HG03108 (cell line): ENCODE measurements around the gene MAP2K5.
"Not testable (repeated sequence)": the region's sequence is repeated elsewhere in the genome, so short reads cannot be mapped to it uniquely, and the experiment has no call there.

ENCODE experiments used
- ATAC-seq: cut with Tn5 transposase; IDR thresholded peaks from one replicate; pipeline ENCODE4 v1.9.1; 2021; ENCODE audit warnings: moderate library complexity; ENCODE audit not compliant: unreplicated experiment

The MAP2K5 gene

DNA sequence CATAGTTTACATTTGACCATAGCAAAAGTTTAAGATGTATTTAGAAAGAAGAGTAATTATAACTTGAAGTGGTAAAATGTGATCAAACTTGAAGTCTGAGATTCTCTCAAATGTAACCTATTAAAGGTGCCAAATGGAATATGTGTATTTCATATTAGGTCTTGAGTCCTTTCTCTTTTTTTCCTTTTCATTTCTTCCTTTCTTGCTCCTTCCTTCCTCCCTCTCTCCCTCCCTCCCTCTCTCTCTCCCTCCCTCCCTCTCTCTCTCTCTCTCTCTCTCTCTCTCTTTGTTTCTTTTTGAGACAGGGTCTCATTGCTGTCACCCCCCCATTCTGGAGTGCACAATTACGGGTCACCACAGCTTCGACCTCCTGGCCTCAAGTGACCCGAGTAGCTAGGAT is 47.7 kb downstream of the MAP2K5 start:
- no peak for ATAC-seq

- ATAC-seq: no peak
Observed at GRCh38 chr15:67592245-67592644, 49.7 kb downstream of the MAP2K5 start.

GRCh38 chr15:67593562-67593961 is 51.1 kb downstream of the MAP2K5 start:
- no peak for ATAC-seq

GRCh38 chr15:67594770-67595169 is 52.3 kb downstream of the MAP2K5 start:
- ATAC-seq: no peak

GRCh38 chr15:67595572-67595971 is 53.1 kb downstream of the MAP2K5 start:
- no peak for ATAC-seq

DNA sequence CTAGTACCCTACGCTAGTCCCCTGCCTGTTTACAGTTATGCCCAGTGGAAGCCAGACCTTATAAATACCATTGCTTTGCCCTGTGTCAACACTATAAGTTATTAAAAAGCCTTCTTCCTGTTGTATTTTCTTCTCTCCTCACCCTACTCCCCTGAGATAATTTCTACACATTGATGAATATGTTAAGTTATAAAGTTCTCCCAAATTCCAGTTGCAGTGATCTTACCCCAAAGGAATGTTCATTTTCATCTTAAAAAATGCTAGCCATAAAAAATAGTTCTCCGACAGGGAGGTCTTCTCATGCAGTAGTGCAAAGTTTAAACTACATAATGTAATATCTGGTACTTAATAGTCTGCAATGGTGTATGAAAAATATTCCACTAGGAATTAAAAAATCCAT is 58.6 kb downstream of the MAP2K5 start:
- no peak for ATAC-seq

DNA sequence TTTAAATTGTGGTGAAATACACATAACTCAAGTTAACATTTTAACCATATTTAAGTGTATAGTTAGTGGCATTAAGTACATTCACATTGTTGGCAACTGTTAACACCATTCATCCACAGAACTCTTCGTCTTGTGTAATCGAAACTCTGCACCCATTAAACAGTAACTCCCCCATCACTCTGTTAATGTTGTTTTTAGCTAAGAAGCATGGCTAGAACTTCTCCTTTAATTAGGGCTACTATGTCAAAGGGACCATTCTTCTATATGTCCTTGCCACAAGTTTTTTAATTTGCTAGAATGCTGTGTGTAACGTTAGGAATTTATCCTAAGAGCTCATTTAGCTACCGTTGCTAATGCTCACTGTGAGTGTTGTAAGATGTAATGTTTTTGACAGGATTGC is 60.6 kb downstream of the MAP2K5 start:
- no peak for ATAC-seq

DNA sequence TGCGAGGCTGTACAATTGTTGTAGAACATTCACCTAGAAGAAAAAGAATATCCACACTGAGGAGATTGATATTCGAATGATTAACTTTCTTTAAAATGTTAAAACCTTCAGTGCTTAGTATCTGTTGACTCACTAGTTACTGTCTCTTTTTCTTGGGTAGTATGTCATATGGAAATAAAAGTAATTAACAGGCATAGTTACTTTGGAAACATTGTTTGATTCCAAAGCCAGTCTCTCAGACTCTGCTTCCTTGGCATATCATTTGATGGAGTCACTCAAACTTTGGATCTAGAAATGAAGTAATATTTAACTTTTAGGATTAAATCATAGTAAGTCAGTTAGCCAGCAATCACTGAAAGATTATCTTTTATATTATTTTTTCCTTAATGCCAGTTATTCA is 63.4 kb downstream of the MAP2K5 start:
- no peak for ATAC-seq

- ATAC-seq: no peak
Observed at GRCh38 chr15:67606742-67607141, 64.2 kb downstream of the MAP2K5 start.

DNA sequence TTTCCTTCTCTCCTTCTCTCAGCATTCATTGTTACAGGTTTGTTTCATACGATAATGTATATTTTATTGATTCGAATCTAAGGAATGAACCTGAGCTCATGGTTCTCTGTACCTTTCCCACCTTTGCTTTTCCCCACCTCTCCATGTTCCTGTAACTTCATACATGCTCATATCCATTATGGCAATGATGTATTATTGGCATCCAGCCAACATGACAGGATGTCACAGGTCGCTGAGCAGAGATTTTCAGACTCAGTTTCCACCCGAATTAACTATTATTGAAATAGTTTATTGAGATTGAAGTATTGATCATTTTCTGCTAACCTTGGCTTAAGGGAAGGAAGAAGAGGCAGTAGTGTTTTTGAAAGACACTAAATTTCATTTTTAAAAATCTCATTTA is 64.8 kb downstream of the MAP2K5 start:
- no peak for ATAC-seq

DNA sequence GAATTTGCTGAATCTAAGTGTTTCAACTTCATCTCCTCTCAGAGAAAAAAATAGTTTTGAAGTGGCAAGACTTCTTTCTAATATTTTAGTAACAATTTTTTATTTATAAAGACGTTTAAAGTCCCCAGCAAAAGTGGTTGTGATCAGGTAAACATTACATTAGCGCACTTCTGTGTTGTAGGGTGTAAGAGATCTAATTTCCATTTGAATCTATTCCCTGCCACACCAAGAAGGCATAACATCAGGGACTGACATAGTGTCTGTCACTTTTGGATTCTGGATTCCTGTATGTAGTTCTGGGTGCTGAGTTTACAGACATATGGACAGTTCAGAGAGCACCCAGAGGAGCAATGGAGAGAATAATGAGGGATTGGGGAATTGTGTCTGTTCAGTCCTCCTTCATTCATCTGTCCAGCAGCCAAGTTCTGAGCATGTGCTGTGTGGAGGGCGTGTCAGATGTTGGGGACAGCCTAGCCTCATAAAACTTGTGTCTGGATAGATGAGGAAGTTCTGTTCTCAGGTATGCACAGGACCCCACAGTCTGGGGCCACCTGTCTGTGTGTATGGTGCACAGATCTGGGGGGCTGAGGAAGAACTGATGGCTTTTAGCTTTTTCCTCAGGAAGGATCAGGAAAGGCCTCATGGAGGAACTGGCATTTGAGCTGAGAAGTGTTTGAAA is 65.6 kb downstream of the MAP2K5 start:
- ATAC-seq: no peak

GRCh38 chr15:67608638-67608959 is 66.1 kb downstream of the MAP2K5 start:
- ATAC-seq: no peak

DNA sequence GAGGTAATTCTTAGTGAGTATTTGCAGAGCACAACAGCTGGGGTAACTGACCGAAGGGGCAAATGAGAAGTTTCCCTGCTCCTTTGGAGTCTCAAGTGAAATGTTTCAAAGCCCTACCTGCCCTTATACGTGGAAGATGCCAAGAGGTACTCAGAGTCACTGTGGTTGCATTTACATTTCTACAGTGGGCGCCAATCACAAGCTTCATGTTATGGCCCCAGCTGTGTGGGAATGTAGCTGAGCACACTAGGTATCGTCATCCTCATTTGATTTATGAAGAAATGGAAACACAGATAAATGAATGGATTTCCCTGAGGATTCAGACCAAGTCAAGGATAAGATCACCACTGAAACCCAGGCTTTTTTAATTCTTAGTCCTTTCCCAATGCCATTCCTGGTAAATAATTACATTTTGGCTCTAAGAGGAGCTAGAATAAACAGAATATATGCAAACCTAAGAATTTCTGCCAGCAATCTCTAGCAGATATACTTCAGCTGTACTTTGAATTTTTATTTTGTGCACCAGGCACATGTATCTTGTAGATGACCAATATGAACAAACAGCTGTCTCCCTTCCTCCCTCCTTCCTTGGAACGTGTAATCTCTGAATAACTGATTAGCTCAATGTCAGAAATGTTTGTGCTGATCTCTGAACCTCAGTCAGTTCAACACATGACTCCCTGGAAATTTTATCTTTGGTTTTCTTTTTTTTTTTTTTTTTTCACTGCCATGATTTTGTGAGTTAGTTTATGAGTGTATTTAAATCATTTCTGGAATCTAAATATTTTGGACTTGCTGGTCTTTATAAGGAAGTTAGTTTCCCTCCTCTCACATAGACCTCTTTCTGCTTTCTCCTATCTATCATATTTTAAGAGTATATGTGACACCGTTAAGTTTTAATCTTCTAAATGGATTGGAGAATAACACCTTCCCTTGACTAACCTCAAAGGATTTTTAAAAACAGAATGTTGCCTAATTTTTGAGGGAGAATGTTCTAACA is 69.2 kb downstream of the MAP2K5 start:
- ATAC-seq: no peak

- no peak for ATAC-seq
Observed at GRCh38 chr15:67613211-67613610, 70.7 kb downstream of the MAP2K5 start.

- ATAC-seq: no peak
Observed at GRCh38 chr15:67613708-67614107, 71.2 kb downstream of the MAP2K5 start.

GRCh38 chr15:67615131-67615534 is 72.6 kb downstream of the MAP2K5 start:
- ATAC-seq: not testable (repeated sequence)

DNA sequence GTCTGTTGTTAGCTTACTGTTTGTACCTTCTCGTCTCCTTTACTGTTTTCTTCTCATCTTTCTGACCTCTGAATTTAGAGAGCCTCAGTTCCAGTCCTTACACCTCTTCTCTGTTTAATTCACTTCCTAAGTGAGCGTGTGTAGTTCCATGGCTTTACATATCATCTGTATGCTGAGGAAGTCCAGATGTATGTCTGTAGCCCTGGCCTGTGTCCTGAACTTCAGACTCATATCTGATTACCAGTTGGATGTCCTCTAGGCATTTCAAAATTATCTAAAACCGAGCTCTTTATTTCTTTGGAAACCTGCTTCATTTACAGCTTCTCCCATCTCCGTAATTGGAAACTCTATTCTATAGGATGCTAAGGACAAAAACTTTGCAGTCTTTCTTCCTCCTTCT is 75.8 kb downstream of the MAP2K5 start:
- no peak for ATAC-seq

DNA sequence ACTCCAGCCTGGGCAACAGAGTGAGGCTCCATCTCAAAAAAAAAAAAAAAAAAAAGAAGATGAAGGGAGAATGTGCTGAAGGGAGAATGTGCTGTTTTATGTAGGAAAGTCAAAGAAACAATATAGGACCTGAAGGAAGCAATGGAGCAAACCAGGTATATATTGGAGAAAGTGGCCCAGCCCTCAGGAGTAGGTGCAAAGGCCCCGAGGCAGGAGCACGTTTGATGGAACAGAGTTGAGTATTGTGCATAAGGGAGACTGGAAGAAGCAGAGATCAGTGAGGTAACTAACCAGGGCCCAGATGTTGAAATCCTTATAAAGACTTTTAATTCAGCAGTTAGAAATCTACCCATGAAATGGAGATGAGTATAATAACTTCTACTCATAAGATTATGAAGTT is 79.6 kb downstream of the MAP2K5 start:
- ATAC-seq: no peak

- ATAC-seq: no peak
Observed at GRCh38 chr15:67632261-67632660, 89.8 kb downstream of the MAP2K5 start.

GRCh38 chr15:67635950-67636349 is 93.4 kb downstream of the MAP2K5 start:
- ATAC-seq: not testable (repeated sequence)

DNA sequence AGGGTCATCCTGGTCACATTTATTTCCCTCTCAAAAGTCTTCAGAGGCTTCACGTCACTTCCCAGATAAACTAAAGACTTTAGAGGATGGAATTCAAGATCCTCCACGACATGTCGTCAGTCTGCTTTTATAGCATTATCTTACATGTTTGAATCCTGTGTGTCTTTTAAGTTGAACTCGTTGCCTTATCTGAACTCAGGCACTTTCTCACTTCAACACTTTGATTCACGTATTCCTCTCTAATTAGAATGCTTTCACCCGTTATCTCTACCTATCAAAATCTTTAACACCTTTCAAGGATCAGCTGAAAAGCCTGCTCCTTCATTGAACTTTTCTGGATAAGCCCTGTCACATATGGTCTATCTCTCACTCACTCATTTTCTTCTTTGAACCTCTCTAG is 97.1 kb downstream of the MAP2K5 start:
- no peak for ATAC-seq

DNA sequence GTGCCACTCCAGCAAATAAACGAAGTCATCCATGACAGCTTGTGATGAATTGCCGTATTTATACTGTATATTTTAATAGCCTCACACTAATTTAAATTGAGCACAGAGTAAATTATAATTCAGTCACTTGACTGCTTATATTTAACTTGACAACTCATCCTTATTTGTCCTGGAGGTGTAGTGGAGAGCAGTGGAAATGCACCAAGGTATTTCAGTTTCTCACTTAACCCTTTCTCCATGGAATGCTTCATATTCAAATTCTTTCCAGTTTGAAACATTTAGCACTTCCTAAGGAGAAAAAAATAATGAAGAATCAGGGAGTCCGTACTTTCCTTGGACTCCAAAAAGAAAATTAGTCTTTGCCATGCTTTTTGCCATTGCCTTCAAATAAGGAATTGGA is 99.0 kb downstream of the MAP2K5 start:
- no peak for ATAC-seq
